Measurements from ENCODE around the gene PICK1. TPM values are rescaled to one million over a fixed set of nuclear protein-coding genes. Genes with fewer than 3 reads are reported as not detected.

PICK1 gene
- total and polyA plus RNA-seq, 7 donors: 11.9 to 31.5 (median 18.9) TPM

DNA sequence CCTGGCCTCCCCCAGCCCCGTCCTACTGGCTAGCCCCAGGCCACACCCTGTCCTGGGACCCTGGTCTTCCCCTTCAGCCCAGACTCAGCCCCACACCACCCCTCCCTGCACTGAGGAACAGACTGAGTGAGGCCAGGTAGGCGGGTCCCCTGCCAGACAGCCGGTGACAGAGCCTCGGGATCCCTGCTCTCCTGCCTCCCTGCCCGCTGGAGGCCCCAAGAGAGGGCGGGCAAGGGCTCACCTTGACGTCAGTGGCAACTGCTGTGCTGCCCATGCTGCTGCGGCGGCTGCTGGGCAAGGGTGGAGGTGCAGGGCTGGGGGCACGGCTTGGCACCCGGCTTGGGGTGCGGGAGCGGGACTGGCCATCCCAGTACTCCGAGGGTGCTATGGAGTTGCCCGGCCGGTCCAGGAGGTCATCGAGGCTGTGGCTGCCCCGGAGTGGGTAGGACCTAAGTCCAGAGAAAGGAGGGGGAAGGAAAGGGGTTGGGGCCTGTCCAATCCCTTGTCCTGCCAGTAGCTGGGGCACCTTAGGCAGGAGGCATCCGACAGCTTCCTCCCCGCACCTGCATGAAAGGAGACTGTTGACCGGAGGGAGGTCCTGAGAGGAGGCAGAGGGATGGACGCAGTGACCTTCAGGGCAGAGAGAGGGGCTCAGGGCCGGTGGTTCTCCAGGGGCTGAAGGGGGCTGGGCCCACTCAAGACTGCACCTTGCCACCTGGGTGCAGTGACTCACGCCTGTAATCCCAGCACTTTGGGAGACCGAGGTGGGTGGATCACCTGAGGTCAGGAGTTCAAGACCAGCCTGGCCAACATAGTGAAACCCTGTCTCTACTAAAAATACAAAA is 29.0 kb downstream of the PICK1 start:
- 85 to 91% (median 88%) methylated on average over 22 to 25 of the region's 25 CpGs for WGBS, 3 donors
- TF ChIP-seq, protein P1, sequence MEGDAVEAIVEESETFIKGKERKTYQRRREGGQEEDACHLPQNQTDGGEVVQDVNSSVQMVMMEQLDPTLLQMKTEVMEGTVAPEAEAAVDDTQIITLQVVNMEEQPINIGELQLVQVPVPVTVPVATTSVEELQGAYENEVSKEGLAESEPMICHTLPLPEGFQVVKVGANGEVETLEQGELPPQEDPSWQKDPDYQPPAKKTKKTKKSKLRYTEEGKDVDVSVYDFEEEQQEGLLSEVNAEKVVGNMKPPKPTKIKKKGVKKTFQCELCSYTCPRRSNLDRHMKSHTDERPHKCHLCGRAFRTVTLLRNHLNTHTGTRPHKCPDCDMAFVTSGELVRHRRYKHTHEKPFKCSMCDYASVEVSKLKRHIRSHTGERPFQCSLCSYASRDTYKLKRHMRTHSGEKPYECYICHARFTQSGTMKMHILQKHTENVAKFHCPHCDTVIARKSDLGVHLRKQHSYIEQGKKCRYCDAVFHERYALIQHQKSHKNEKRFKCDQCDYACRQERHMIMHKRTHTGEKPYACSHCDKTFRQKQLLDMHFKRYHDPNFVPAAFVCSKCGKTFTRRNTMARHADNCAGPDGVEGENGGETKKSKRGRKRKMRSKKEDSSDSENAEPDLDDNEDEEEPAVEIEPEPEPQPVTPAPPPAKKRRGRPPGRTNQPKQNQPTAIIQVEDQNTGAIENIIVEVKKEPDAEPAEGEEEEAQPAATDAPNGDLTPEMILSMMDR (IDR thresholded peaks at IDR 0.05): no peak
- DNase-seq (peak; percentile 7 to 34), ATAC-seq (no peak)
- no peak overlapping the region for H3K4me3 ChIP-seq
- H3K9me3 ChIP-seq: no peaks in the 10 kb centered on the region
- H3K4me1 ChIP-seq: peaks cover 17% of the 10 kb centered on the region
- no peak overlapping the region for H3K27ac ChIP-seq
- H3K36me3 ChIP-seq (ENCODE audit: insufficient read depth in 1 of 2, low read depth in 1 of 2): no peaks in the 10 kb centered on the region
- intact Hi-C loops (cut with DNase I): no loop called here
- peaks cover 0 to 28% (median 7%) of the 10 kb centered on the region in 3 donors for H3K27me3 ChIP-seq (ENCODE audit: insufficient read depth in 3 of 3, low read length in 2 of 3)

DNA sequence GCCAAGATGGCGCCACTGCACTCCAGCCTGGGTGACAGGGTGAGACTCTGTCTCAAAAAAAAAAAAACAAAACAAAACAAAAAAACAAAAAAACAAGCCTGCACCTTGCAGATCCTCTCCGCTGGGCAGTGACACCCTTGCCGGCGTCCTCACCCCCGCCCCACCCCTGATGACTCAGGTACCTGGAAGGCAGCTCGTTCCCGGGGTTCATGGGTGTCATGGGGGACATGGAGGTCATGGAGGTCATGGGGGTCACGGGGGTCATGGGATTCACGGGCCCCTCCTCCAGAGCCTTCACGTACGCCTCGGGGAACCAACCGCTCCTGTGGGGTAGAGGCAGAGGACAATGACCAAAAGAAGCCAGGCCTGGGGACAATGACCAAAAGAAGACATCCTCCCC is 29.7 kb downstream of the PICK1 start:
- DNase-seq: peak; percentile 4 to 14
- TF ChIP-seq, protein P1 (IDR thresholded peaks at IDR 0.05): no peak
- Histone ChIP-seq H3K4me3 (no peak overlapping the region), H3K9me3 (no peaks in the 10 kb centered on the region), H3K27ac (no peak overlapping the region), H3K27me3 (ENCODE audit: insufficient read depth in 3 of 3, low read length in 2 of 3) (peaks cover 0 to 23% (median 5%) of the 10 kb centered on the region in 3 donors), H3K36me3 (ENCODE audit: insufficient read depth in 1 of 2, low read depth in 1 of 2) (no peaks in the 10 kb centered on the region), H3K4me1 (peaks cover 11% of the 10 kb centered on the region)
- intact Hi-C loops (cut with DNase I): no loop called here
- WGBS, 3 donors: 92 to 93% (median 92%) methylated on average over 13 of the region's 13 CpGs
- ATAC-seq: no peak

DNA sequence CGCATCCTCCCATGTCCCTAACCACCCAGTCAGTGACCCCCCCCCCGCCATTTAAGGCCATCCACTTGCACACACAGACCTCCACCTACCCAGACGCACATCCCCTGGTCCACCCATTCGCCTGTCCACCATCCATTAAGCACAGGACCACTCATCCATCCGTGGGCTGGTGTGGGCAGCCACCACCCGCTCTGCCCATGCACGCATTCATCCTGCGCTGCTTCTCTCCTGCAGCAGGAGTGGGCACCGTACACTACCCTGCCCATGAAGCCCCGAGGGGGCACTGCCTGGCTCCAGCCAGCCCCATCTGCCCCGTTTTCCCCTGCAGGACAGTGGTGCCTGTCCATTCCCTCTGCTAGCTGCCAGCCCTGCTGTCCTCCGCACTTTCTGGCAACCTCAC is 30.7 kb downstream of the PICK1 start:
- Histone ChIP-seq H3K9me3 (no peaks in the 10 kb centered on the region), H3K4me3 (no peak overlapping the region), H3K4me1 (peaks cover 4% of the 10 kb centered on the region), H3K27me3 (ENCODE audit: insufficient read depth in 3 of 3, low read length in 2 of 3) (peaks cover 0 to 14% (median 4%) of the 10 kb centered on the region in 3 donors), H3K27ac (no peak overlapping the region), H3K36me3 (ENCODE audit: insufficient read depth in 1 of 2, low read depth in 1 of 2) (no peaks in the 10 kb centered on the region)
- TF ChIP-seq, protein P1 (IDR thresholded peaks at IDR 0.05): no peak
- intact Hi-C loops (cut with DNase I): no loop called here
- DNase-seq: peak in 1 of 2 donors; percentile 6
- 92 to 93% (median 92%) methylated on average over 12 of the region's 12 CpGs for WGBS, 3 donors
- ATAC-seq: no peak

DNA sequence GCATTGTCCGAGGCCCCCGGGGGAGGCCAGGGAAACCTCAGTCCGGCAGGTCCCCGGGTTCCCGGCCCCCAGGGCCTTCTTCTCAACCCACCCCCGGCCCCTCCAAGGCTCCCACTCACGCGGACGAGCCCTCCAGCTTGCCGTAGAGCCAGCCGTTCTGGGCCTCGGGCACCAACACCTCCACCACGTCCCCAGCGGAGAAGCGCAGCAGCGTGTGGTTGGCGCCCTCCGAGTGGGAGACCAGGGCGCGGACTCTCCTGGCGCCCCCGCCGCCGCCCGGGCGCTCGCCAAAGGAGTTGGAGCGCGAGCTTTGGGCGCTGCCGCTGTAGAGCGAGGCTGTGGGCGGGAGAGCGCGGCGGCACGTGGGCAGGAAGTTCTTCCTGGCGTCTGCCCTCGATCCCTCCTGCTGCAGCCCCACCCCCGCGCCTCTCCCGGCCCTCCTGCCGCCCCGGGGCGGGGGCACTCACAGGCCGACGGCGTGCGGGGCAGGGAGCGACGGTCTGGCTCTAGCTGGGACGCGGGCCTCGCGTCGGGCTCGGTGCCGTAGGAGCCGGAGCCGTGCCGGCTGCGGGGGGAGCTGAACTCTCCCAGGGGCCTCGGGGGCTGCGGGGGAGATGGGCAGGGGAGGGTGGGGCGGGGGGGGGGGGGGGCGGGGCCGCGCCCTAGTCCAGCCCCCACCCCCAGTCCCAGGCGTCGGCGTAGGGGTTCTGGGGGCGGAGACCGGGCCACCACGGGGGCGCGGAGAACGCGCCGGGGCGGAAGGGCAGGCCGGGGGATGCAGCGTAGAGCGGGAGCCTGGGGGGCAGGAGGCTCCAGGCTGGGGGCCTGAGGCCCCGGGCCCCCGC is 31.6 kb downstream of the PICK1 start:
- TF ChIP-seq, protein P1 (IDR thresholded peaks at IDR 0.05): no peak
- no peaks in the 10 kb centered on the region for H3K36me3 ChIP-seq (ENCODE audit: insufficient read depth in 1 of 2, low read depth in 1 of 2)
- H3K4me1 ChIP-seq: peaks cover 4% of the 10 kb centered on the region
- no peaks in the 10 kb centered on the region for H3K9me3 ChIP-seq
- intact Hi-C loops (cut with DNase I): no loop called here
- DNase-seq: peak in 1 of 2 donors; percentile 32
- H3K27me3 ChIP-seq (ENCODE audit: insufficient read depth in 3 of 3, low read length in 2 of 3): peaks cover 0 to 11% (median 2%) of the 10 kb centered on the region in 3 donors
- H3K4me3 ChIP-seq: peak overlapping the region; percentile 49
- no peak overlapping the region for H3K27ac ChIP-seq
- peak in 3 of 4 donors; percentile 31 to 55 (median 44) for ATAC-seq
- WGBS, 3 donors: 14 to 47% (median 33%) methylated on average over 35 to 84 of the region's 85 CpGs
